ENCODE measurements around the gene TSPAN14. TPM values are rescaled to one million over a fixed set of nuclear protein-coding genes. Genes with fewer than 3 reads are reported as not detected.
"Not testable (repeated sequence)": the region's sequence is repeated elsewhere in the genome, so short reads cannot be mapped to it uniquely, and the experiment has no call there.

The TSPAN14 gene
- total RNA-seq, 3 donors from 2014 or later = 52.8 to 76.8 (median 74.8) TPM

DNA sequence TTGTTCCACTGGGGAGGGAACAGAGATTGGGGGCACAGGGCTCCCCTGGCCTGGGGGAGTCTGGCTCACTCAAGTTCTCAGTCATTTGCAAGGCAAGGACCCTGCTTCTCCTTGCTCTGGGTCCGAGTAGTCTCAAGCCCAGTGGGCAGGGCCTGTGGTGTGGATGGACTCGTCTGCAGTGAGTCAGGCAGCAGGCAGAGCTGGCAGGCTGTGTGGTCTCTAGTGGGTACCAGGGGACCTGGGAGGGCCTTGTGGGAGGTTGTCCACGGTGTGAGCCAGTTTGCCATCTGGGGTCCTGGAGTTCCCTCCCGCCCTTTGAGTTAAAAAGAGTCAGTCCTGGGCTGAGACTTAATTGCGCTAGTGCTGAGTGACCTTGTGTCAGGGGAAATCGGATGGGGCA, 74.8 kb downstream of the TSPAN14 start:
- H3K4me3 ChIP-seq = no peak overlapping the region
- no peaks in the 10 kb centered on the region for H3K36me3 ChIP-seq
- H3K9me3 ChIP-seq = no peaks in the 10 kb centered on the region
- intact Hi-C loops (cut with DNase I; ENCODE audit: low total_unique reads) = no loop called here
- H3K4me1 ChIP-seq = no peaks in the 10 kb centered on the region
- no peaks in the 10 kb centered on the region for H3K27me3 ChIP-seq
- TF ChIP-seq POLR2AphosphoS5 (IDR thresholded peaks at IDR 0.05) (no peak), POLR2A (IDR thresholded peaks at IDR 0.05) (no peak)
- TF ChIP-seq, protein P1, sequence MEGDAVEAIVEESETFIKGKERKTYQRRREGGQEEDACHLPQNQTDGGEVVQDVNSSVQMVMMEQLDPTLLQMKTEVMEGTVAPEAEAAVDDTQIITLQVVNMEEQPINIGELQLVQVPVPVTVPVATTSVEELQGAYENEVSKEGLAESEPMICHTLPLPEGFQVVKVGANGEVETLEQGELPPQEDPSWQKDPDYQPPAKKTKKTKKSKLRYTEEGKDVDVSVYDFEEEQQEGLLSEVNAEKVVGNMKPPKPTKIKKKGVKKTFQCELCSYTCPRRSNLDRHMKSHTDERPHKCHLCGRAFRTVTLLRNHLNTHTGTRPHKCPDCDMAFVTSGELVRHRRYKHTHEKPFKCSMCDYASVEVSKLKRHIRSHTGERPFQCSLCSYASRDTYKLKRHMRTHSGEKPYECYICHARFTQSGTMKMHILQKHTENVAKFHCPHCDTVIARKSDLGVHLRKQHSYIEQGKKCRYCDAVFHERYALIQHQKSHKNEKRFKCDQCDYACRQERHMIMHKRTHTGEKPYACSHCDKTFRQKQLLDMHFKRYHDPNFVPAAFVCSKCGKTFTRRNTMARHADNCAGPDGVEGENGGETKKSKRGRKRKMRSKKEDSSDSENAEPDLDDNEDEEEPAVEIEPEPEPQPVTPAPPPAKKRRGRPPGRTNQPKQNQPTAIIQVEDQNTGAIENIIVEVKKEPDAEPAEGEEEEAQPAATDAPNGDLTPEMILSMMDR (IDR thresholded peaks at IDR 0.05) = no peak
- H3K27ac ChIP-seq = peak overlapping the region in 1 of 2 donors; percentile 48
- no peak for DNase-seq (ENCODE audit: low spot score in 2 of 2)

DNA sequence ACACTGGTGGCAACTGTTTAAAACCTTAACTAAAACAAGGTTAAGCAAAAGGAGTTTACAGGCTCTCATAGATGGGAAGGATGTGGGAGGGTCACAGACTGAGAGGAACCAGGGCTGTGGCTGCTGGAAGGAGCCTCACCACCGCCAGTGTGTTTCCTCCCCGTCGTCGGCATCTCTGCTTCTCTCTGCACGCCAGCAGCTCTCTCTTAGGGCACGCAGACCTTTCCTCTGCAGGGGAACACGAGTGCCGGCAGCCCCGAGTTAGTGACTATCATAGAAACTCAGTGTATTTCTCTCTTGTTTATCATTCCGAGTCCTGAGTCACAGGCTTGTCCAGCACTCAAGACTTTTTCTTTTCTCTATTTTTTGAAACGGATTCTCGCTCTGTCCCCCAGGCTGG, 75.5 kb downstream of the TSPAN14 start:
- no peaks in the 10 kb centered on the region for H3K27me3 ChIP-seq
- H3K36me3 ChIP-seq = no peaks in the 10 kb centered on the region
- no peak overlapping the region for H3K4me3 ChIP-seq
- no peak for DNase-seq (ENCODE audit: low spot score in 2 of 2)
- intact Hi-C loops (cut with DNase I; ENCODE audit: low total_unique reads) = no loop called here
- no peaks in the 10 kb centered on the region for H3K9me3 ChIP-seq
- no peak for TF ChIP-seq POLR2A (IDR thresholded peaks at IDR 0.05)
- TF ChIP-seq, protein P1 (IDR thresholded peaks at IDR 0.05) = no peak
- TF ChIP-seq POLR2AphosphoS5 (IDR thresholded peaks at IDR 0.05) = no peak
- no peaks in the 10 kb centered on the region for H3K4me1 ChIP-seq
- H3K27ac ChIP-seq = peak overlapping the region in 1 of 2 donors; percentile 48

DNA sequence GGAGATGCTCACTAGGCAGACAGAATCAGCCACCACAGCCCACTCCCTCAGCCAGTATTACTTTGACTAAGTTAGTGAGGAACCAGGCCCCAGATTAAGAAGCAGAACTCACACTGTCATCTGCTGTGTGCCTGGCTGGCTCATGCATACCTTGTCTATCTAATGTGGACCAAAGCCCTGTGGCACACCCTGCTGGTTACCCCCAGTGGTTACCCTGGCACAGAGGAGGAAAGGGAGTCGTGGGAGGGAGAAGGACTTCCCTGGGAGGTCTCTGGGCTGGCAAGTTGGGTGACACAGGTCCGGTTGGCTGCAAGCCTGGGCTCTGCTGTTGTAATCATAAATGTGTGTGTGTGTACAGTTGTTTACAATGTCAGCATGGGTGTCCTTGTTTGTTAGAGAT, 76.1 kb downstream of the TSPAN14 start:
- Histone ChIP-seq H3K36me3 (no peaks in the 10 kb centered on the region), H3K27ac (peak overlapping the region in 1 of 2 donors; percentile 34), H3K27me3 (no peaks in the 10 kb centered on the region), H3K4me3 (no peak overlapping the region), H3K4me1 (no peaks in the 10 kb centered on the region), H3K9me3 (no peaks in the 10 kb centered on the region)
- intact Hi-C loops (cut with DNase I; ENCODE audit: low total_unique reads) = no loop called here
- no peak for DNase-seq (ENCODE audit: low spot score in 2 of 2)
- TF ChIP-seq POLR2A (IDR thresholded peaks at IDR 0.05) (no peak), POLR2AphosphoS5 (IDR thresholded peaks at IDR 0.05) (no peak)
- TF ChIP-seq, protein P1 (IDR thresholded peaks at IDR 0.05) = peak in 1 of 3 donors; percentile 35

DNA sequence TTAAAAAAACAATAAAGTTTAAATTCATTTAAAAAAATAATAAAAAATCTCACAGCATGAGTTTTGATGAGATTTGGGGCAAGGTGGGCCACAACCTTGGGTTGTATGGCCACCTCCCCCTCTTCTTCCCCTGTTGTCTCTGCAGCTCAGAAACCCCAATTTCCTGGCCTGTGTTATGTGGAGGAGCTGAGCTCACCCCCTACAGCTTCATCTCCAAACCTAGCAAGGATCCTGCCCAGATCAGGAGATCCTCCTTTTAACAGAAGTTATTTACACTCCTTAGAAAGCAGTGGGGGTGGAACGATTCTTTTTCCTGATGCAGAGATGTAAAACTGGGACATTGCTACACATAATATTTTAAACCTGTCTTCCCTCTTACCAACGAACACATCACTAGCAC, 76.7 kb downstream of the TSPAN14 start:
- H3K4me1 ChIP-seq = no peaks in the 10 kb centered on the region
- no peak for TF ChIP-seq POLR2AphosphoS5 (IDR thresholded peaks at IDR 0.05)
- TF ChIP-seq, protein P1 (IDR thresholded peaks at IDR 0.05) = no peak
- no peak for TF ChIP-seq POLR2A (IDR thresholded peaks at IDR 0.05)
- no peaks in the 10 kb centered on the region for H3K9me3 ChIP-seq
- no peaks in the 10 kb centered on the region for H3K36me3 ChIP-seq
- H3K4me3 ChIP-seq = no peak overlapping the region
- H3K27me3 ChIP-seq = no peaks in the 10 kb centered on the region
- no peak for DNase-seq (ENCODE audit: low spot score in 2 of 2)
- intact Hi-C loops (cut with DNase I; ENCODE audit: low total_unique reads) = no loop called here
- no peak overlapping the region for H3K27ac ChIP-seq

DNA sequence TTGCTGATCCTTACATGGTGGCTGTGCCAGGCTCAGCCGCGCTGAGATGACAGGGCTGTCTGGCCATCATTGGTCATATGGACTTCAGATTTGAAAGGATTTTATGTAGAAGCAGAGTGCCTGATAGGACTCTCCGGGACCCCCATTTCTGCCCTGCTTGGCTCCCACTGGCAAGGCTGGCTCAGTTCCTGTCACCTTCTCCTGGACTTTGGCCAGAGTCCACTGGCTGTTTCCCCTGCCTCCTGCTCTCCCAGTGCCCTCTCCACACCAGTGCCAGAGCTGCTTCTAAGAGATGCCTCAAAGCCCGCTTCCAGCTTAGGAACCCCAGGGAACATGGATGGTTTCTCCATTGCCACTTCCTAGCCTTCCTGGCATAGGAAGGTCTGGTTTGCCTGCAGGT, 78.5 kb downstream of the TSPAN14 start:
- H3K27ac ChIP-seq = no peak overlapping the region
- H3K4me3 ChIP-seq = no peak overlapping the region
- peak in 1 of 2 donors; percentile 33 for DNase-seq (ENCODE audit: low spot score in 2 of 2)
- TF ChIP-seq, protein P1 (IDR thresholded peaks at IDR 0.05) = no peak
- TF ChIP-seq POLR2AphosphoS5 (IDR thresholded peaks at IDR 0.05) (no peak), POLR2A (IDR thresholded peaks at IDR 0.05) (no peak)
- H3K27me3 ChIP-seq = no peaks in the 10 kb centered on the region
- intact Hi-C loops (cut with DNase I; ENCODE audit: low total_unique reads) = no loop called here
- H3K4me1 ChIP-seq = no peaks in the 10 kb centered on the region
- H3K36me3 ChIP-seq = no peaks in the 10 kb centered on the region
- no peaks in the 10 kb centered on the region for H3K9me3 ChIP-seq

DNA sequence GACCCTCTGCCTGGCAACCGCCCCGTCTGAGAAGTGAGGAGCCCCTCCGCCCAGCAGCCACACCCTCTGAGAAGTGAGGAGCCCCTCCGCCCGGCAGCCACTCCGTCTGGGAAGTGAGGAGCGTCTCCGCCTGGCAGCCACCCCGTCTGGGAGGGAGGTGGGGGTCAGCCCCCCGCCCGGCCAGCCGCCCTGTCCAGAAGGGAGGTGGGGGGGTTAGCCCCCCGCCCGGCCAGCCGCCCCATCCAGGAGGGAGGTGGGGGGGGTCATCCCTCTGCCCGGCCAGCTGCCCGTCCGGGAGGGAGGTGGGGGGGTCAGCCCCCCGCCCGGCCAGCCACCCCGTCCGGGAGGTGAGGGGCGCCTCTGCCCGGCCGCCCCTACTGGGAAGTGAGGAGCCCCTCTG, 79.9 kb downstream of the TSPAN14 start:
- H3K27ac ChIP-seq; H3K4me3 ChIP-seq; H3K4me1 ChIP-seq; H3K9me3 ChIP-seq; H3K27me3 ChIP-seq; H3K36me3 ChIP-seq; intact Hi-C loops (cut with DNase I; ENCODE audit: low total_unique reads): not testable (repeated sequence)
- DNase-seq (ENCODE audit: low spot score in 2 of 2) = peak in 1 of 2 donors; percentile 36

DNA sequence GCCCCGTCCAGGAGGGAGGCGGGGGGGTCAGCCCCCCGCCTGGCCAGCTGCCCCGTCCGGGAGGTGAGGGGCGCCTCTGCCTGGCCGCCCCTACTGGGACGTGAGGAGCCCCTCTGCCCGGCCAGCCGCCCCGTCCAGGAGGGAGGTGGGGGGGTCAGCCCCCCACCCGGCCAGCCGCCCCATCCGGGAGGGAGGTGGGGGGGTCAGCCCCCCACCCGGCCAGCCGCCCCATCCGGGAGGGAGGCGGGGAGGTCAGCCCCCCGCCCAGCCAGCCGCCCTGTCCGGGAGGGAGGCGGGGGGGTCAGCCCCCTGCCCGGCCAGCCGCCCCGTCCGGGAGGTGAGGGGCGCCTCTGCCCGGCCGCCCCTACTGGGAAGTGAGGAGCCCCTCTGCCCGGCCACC, 80.5 kb downstream of the TSPAN14 start:
- DNase-seq (ENCODE audit: low spot score in 2 of 2) = peak in 1 of 2 donors; percentile 10
- H3K27ac ChIP-seq; H3K27me3 ChIP-seq; H3K9me3 ChIP-seq; H3K4me3 ChIP-seq; intact Hi-C loops (cut with DNase I; ENCODE audit: low total_unique reads); H3K36me3 ChIP-seq; H3K4me1 ChIP-seq: not testable (repeated sequence)
